Measurements from ENCODE around the gene WWP2.

- TF ChIP-seq FOXM1 (IDR thresholded peaks at IDR 0.05; ENCODE audit: borderline replicate concordance) (no peak), BHLHE40 (IDR thresholded peaks at IDR 0.05; ENCODE audit: borderline replicate concordance) (no peak), SP1 (IDR thresholded peaks at IDR 0.05) (no peak), FOXK2 (IDR thresholded peaks at IDR 0.05) (no peak), FOXA1 (IDR thresholded peaks at IDR 0.05) (no peak), CTBP1 (IDR thresholded peaks at IDR 0.05; ENCODE audit: borderline replicate concordance) (no peak), HDGF (IDR thresholded peaks at IDR 0.05; ENCODE audit: borderline replicate concordance) (no peak), SUZ12 (IDR thresholded peaks at IDR 0.05) (no peak), L3MBTL2 (conservative IDR thresholded peaks at IDR 0.05) (no peak)
Measured at GRCh38 chr16:69934044-69934443, 171.9 kb downstream of the WWP2 start.

Data from HEK293T (cell line).